HepG2 (cell line): ENCODE results near the gene PML. TPM values are rescaled to one million over a fixed set of nuclear protein-coding genes. Genes with fewer than 3 reads are reported as not detected.

Experiments used
- ATAC-seq: fragments of 200-7000 bp; cut with Tn5 transposase; 3 replicates; pipeline ENCODE4 v1.9.1; 2020; ENCODE audit warnings: mild to moderate bottlenecking, moderate library complexity
- BruUV-seq: library from RNA; stranded (reverse); fragments of 400-500 nt; replicated peaks from 2 replicates; lab custom pipeline; 2021; lab: Mats Ljungman, UMichigan
- CTCF ChIA-PET: fragments of 300-600 bp; formaldehyde crosslinking; extraction: SDS; loops from one replicate; lab custom pipeline; 2021; ENCODE audit warnings: low total read pairs, inconsistent platforms, low intra/inter-chr PET ratio; lab: Yijun Ruan, JAX
- POLR2A ChIA-PET: fragments of 350-600 bp; sonication (Branson Sonifier 250); formaldehyde crosslinking; loops from one replicate; lab custom pipeline; 2020; ENCODE audit warnings: antibody characterized with exemption, inconsistent platforms; lab: Yijun Ruan, JAX
- DNase-seq: peaks from one replicate; pipeline ENCODE4 v3.0.0-alpha.2; 2015; ENCODE audit warnings: low spot score
- FAIRE-seq: peaks from 3 replicates; lab custom pipeline; 2011; peaks lifted over from hg19 to GRCh38; lab: Jason Lieb, UNC
- H2AFZ ChIP-seq: one replicate; pipeline ENCODE4 v1.6.1; 2011; ENCODE audit warnings: low read length, inconsistent platforms
- H3K27ac ChIP-seq: fragments of 300-600 bp; 3 replicates; pipeline ENCODE4 v1.8.0; 2011; ENCODE audit warnings: mixed run types, mild to moderate bottlenecking, mixed read lengths, low read length, inconsistent platforms; ENCODE audit not compliant: insufficient read depth; ENCODE audit errors: extremely low read length
- H3K27me3 ChIP-seq, 2 experiments: fragments of 200-600 bp in 1 of 2; 2 replicates in 1 of 2; 3 replicates in 1 of 2; pipeline versions ENCODE4 v1.6.0 to v1.8.0; 2011; ENCODE audit warnings: low read length in 2 of 2, mild to moderate bottlenecking in 2 of 2, moderate library complexity in 2 of 2, inconsistent platforms in 1 of 2; ENCODE audit not compliant: insufficient read depth in 2 of 2, control insufficient read depth in 1 of 2
- H3K36me3 ChIP-seq, 2 experiments: fragments of 200-600 bp in 1 of 2; replicated peaks in 1 of 2; 2 replicates in 1 of 2; 3 replicates in 1 of 2; pipeline versions ENCODE4 v1.5.1 to v1.8.0; 2011; ENCODE audit warnings: low read length in 2 of 2, inconsistent platforms in 1 of 2; ENCODE audit not compliant: insufficient read depth in 2 of 2, control insufficient read depth in 1 of 2
- H3K4me1 ChIP-seq: 2 replicates; pipeline ENCODE4 v1.5.1; 2012; ENCODE audit warnings: low read length, inconsistent platforms; ENCODE audit not compliant: insufficient read depth
- H3K4me2 ChIP-seq: 2 replicates; pipeline ENCODE4 v1.6.0; 2011; ENCODE audit warnings: low read depth, low read length, inconsistent platforms
- H3K4me3 ChIP-seq, 3 experiments: fragments of 200-600 bp in 1 of 3; sonication (generic), shearing (Covaris generic) in 1 of 3; replicated peaks in 1 of 3; 2 replicates each; pipeline ENCODE4 v1.5.1; 2011 to 2016; ENCODE audit warnings: low read length in 3 of 3, inconsistent platforms in 2 of 3, low read depth in 2 of 3, mild to moderate bottlenecking in 2 of 3, control low read depth in 1 of 3, mixed read lengths in 1 of 3; ENCODE audit not compliant: insufficient read depth in 1 of 3
- H3K79me2 ChIP-seq: one replicate; pipeline ENCODE4 v1.6.1; 2011; ENCODE audit warnings: low read length, inconsistent platforms; ENCODE audit not compliant: insufficient read depth
- H3K9ac ChIP-seq: 2 replicates; pipeline ENCODE4 v1.6.0; 2011; ENCODE audit warnings: mild to moderate bottlenecking, low read depth, low read length, inconsistent platforms; ENCODE audit not compliant: insufficient read depth
- H3K9me3 ChIP-seq: 2 replicates; pipeline ENCODE4 v1.5.1; 2012; ENCODE audit warnings: mild to moderate bottlenecking, low read length
- H4K20me1 ChIP-seq: 2 replicates; pipeline ENCODE4 v1.6.0; 2011; ENCODE audit warnings: inconsistent platforms, mild to moderate bottlenecking, low read length, moderate library complexity; ENCODE audit not compliant: insufficient read depth
- AGO2 ChIP-seq: fragments of 200-400 bp; formaldehyde crosslinking; optimal IDR thresholded peaks from 2 replicates; pipeline ENCODE3; 2017; ENCODE audit warnings: mild to moderate bottlenecking, low read depth, low read length, moderate library complexity
- FOSL1 ChIP-seq: sonication (generic); formaldehyde crosslinking; IDR thresholded peaks from 2 replicates; pipeline ENCODE4 v1.9.0; 2021; ENCODE audit warnings: missing genetic modification reagents, borderline replicate concordance
- FOSL2 ChIP-seq: sonication (generic); formaldehyde crosslinking; IDR thresholded peaks from 2 replicates; pipeline ENCODE4 v1.4.0; 2020; ENCODE audit warnings: missing genetic modification reagents
- HMG20B ChIP-seq: conservative IDR thresholded peaks from 2 replicates; pipeline ENCODE4 v1.6.1; 2016; ENCODE audit warnings: missing genetic modification reagents, missing compliant biosample characterization
- KMT2A ChIP-seq: sonication (generic); formaldehyde crosslinking; IDR thresholded peaks from 2 replicates; pipeline ENCODE4 v1.4.0; 2020; ENCODE audit warnings: missing genetic modification reagents
- MIXL1 ChIP-seq: IDR thresholded peaks from 2 replicates; pipeline ENCODE4 v1.6.1; 2016
- MLLT10 ChIP-seq: sonication (generic); formaldehyde crosslinking; IDR thresholded peaks from 2 replicates; pipeline ENCODE4 v1.4.0; 2020; ENCODE audit warnings: missing genetic modification reagents
- PCBP1 ChIP-seq: fragments of 200-400 bp; formaldehyde crosslinking; IDR thresholded peaks from 2 replicates; pipeline ENCODE4 v1.6.1; 2017; ENCODE audit warnings: mild to moderate bottlenecking, low read depth, low read length, borderline replicate concordance
- PHF5A ChIP-seq: IDR thresholded peaks from one replicate; pipeline ENCODE4 v1.6.1; 2018; ENCODE audit warnings: low read depth, missing genetic modification reagents; ENCODE audit not compliant: unreplicated experiment
- ZFP36 ChIP-seq: fragments of 150-350 bp; IDR thresholded peaks from 2 replicates; pipeline ENCODE4 v1.6.1; 2018; ENCODE audit warnings: borderline replicate concordance, low read length, low read depth; ENCODE audit not compliant: partially characterized antibody
- ZNF577 ChIP-seq: sonication (generic); formaldehyde crosslinking; IDR thresholded peaks from 2 replicates; pipeline ENCODE4 v1.4.0; 2020; ENCODE audit warnings: mild to moderate bottlenecking, low read depth, missing genetic modification reagents, borderline replicate concordance
- ZNF660 ChIP-seq: sonication (generic); formaldehyde crosslinking; IDR thresholded peaks from 2 replicates; pipeline ENCODE4 v1.5.1; 2020; ENCODE audit warnings: mild to moderate bottlenecking, low read depth, missing genetic modification reagents, borderline replicate concordance
- ZNF737 ChIP-seq: sonication (generic); formaldehyde crosslinking; IDR thresholded peaks from 2 replicates; pipeline ENCODE4 v1.5.0; 2020; ENCODE audit warnings: missing genetic modification reagents, mild to moderate bottlenecking, borderline replicate concordance
- whole genome bisulfite sequencing: methylation state at CpG from one replicate; pipeline ENCODE4 v1.1.6; 2017; ENCODE audit warnings: low lambda C conversion rate; 5-methylcytosine and 5-hydroxymethylcytosine counted together
- in situ Hi-C: cut with HindIII; loops from 2 replicates; pipeline ENCODE4 v1.10.0; 2017; ENCODE audit warnings: low pct_unique_long_range_greater_than_20kb; ENCODE audit not compliant: extremely low pct_ligation_motif_present
- intact Hi-C: fragments of 100-400 bp; cut with micrococcal nuclease; formaldehyde crosslinking; loops from one replicate; pipeline ENCODE4 v1.10.0; 2022; ENCODE audit not compliant: unreplicated experiment
- polyA plus RNA-seq, 8 experiments: library from polyadenylated mRNA; depleted of rRNA in 3 of 8; stranded (reverse) in 7 of 8; unstranded in 1 of 8; fragments of >200 nt; fragmentation: Illumina TruSeq in 4 of 8; extraction: Trizol in 4 of 8; gene quantifications; 2 replicates each; pipeline versions ENCODE4 v1.2.1 to v1.2.3, GENCODE V29; 2011 to 2016; ENCODE audit warnings: low read depth in 4 of 8, missing spikeins in 1 of 8, mixed read lengths in 1 of 8; ENCODE audit not compliant: insufficient read depth in 1 of 8
- total RNA-seq, 5 experiments: library from RNA; depleted of rRNA; stranded (reverse); fragments of >200 nt; fragmentation: Illumina TruSeq; extraction: Trizol; gene quantifications; 2 replicates each; pipeline ENCODE4 v1.2.3, GENCODE V29; 2016; ENCODE audit warnings: low read depth in 1 of 5
- TF ChIP-seq, protein P1 (sequence below): sonication (generic); formaldehyde crosslinking; IDR thresholded peaks from 2 replicates; pipeline ENCODE4 v1.8.1; 2023; ENCODE audit warnings: missing genetic modification reagents, inconsistent platforms, borderline replicate concordance
- TF ChIP-seq, protein P2 (sequence below): sonication (generic); formaldehyde crosslinking; IDR thresholded peaks from 2 replicates; pipeline ENCODE4 v1.4.0; 2020; ENCODE audit warnings: missing genetic modification reagents

Gene PML
- total and polyA plus RNA-seq, 2 of the 13 experiments (the other 11 are each of a cell fraction or from before 2014, with no cell fraction given) = 2.9 to 3.9 TPM

DNA sequence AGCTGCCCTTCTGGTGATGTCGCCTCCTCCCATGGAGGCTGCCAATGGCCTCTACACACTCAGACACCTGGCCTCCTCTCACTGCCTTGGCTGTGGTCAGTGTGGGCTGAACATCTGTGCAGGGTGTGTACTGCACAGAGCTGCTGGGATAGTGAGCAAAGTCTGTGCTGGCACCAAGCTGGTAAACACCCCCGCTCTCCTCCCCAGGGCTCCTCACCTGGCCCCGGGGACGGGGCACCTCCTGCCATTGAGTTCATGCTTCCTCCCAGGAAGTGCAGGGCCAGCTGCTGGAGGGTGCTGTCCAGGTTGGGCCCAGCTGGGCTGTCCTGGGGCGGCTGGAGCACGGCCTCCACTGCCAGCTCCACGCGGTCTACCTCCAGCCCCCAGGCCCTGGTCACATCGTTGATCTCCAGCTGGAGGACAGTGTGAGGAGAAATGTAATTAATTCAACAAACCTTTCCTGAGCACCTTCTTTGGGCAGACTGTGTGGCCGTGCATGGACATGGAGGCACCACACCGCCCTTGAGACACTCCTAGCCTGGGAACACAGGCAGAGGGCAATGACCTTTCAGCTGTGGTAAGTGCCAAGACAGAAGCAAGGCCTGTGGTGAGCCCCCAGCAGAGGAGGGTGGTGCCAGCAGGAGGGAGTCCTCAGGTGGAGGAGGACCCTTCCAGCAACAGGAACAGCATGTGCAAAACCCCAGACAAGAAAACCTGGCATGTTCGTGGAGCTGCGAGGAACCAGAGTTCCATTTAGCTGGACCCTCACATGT is 9.2 kb upstream of the PML start:
- H4K20me1 ChIP-seq = no peaks in the 10 kb centered on the region
- H3K4me3 ChIP-seq = no peak overlapping the region
- BruUV-seq = no TSS peak
- POLR2A ChIA-PET = no interaction called here
- TF ChIP-seq FOSL2 (no peak), PHF5A (no peak)
- TF ChIP-seq, protein P1, sequence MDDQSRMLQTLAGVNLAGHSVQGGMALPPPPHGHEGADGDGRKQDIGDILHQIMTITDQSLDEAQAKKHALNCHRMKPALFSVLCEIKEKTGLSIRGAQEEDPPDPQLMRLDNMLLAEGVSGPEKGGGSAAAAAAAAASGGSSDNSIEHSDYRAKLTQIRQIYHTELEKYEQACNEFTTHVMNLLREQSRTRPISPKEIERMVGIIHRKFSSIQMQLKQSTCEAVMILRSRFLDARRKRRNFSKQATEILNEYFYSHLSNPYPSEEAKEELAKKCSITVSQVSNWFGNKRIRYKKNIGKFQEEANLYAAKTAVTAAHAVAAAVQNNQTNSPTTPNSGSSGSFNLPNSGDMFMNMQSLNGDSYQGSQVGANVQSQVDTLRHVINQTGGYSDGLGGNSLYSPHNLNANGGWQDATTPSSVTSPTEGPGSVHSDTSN (CRISPR knock-in tag) = no peak
- TF ChIP-seq, all 625 proteins: peak for 0
- H3K27me3 ChIP-seq = no peaks in the 10 kb centered on the region; a peak in 1 of 5 replicates
- no peak for DNase-seq
- H3K4me2 ChIP-seq = no peak overlapping the region
- ATAC-seq = no peak
- intact Hi-C loops = no loop called here
- no peak overlapping the region for H3K9ac ChIP-seq
- H2AFZ ChIP-seq = no peak overlapping the region
- H3K36me3 ChIP-seq = no peaks in the 10 kb centered on the region; a peak in 1 of 5 replicates
- no peaks in the 10 kb centered on the region for H3K79me2 ChIP-seq
- FAIRE-seq = no peak
- no peaks in the 10 kb centered on the region for H3K9me3 ChIP-seq
- 76% methylated on average over 5 of the region's 13 CpGs for WGBS
- CTCF ChIA-PET = no interaction called here
- H3K27ac ChIP-seq = no peak overlapping the region
- in situ Hi-C loops = no loop called here
- no peaks in the 10 kb centered on the region for H3K4me1 ChIP-seq

DNA sequence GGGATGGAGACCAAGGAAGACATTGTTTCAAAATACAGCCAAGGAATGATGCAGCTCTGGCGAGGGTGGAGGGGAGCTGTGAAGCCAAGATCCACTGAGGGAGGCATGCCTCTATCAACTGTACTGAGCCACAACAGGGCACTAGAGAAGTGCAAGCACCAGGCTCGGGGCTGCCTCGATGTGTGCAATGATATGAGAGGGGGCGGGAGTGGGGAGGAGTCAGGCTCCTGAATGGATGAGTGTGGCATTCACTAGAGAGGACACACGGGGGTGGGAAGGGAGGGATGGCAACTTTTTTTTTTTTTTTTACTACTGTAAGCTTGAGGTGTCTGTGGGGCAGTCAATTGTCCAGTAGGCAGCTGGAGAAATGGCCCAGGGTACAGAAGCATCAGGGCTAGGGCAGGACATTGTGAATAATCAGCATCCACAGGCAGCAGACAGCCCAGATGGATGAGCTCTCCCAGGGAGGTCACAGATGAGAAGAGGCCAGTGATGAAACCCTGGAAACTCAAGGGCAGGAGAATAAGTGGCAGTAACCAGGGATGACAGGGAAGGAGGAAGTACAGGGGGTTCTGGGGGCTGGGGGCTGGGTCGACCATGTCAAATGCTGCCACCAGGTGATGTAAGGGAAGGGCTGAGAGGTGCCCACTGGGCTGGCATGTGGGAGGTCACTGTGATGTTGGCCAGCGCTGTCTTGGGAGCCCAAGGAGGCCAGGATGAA is 8.3 kb upstream of the PML start:
- no TSS peak for BruUV-seq
- DNase-seq (no peak), FAIRE-seq (no peak), ATAC-seq (no peak)
- in situ Hi-C loops (no loop called here), intact Hi-C loops (no loop called here)
- H3K79me2 ChIP-seq = no peaks in the 10 kb centered on the region
- H3K4me3 ChIP-seq = no peak overlapping the region
- no peak overlapping the region for H3K27ac ChIP-seq
- peaks cover 9% of the 10 kb centered on the region; the same call in 1 of the 2 replicates for H3K4me1 ChIP-seq
- no peaks in the 10 kb centered on the region for H4K20me1 ChIP-seq
- WGBS = 47% methylated on average over 6 of the region's 7 CpGs
- no peak overlapping the region for H3K9ac ChIP-seq
- H2AFZ ChIP-seq = no peak overlapping the region
- H3K4me2 ChIP-seq = no peak overlapping the region
- H3K36me3 ChIP-seq = no peaks in the 10 kb centered on the region; a peak in 1 of 5 replicates
- H3K27me3 ChIP-seq = no peaks in the 10 kb centered on the region; a peak in 1 of 5 replicates
- ChIA-PET CTCF (no interaction called here), POLR2A (no interaction called here)
- no peaks in the 10 kb centered on the region for H3K9me3 ChIP-seq
- TF ChIP-seq PCBP1 (no peak), ZNF577 (CRISPR knock-in tag) (no peak), ZNF737 (CRISPR knock-in tag) (no peak), AGO2 (no peak), KMT2A (CRISPR knock-in tag) (no peak), MIXL1 (CRISPR knock-in tag) (no peak), ZNF660 (CRISPR knock-in tag) (no peak), HMG20B (CRISPR knock-in tag) (no peak), MLLT10 (no peak), FOSL1 (no peak), ZFP36 (no peak)
- TF ChIP-seq, protein P2, sequence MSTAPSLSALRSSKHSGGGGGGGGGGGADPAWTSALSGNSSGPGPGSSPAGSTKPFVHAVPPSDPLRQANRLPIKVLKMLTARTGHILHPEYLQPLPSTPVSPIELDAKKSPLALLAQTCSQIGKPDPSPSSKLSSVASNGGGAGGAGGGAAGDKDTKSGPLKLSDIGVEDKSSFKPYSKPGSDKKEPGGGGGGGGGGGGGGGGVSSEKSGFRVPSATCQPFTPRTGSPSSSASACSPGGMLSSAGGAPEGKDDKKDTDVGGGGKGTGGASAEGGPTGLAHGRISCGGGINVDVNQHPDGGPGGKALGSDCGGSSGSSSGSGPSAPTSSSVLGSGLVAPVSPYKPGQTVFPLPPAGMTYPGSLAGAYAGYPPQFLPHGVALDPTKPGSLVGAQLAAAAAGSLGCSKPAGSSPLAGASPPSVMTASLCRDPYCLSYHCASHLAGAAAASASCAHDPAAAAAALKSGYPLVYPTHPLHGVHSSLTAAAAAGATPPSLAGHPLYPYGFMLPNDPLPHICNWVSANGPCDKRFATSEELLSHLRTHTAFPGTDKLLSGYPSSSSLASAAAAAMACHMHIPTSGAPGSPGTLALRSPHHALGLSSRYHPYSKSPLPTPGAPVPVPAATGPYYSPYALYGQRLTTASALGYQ = no peak
